ENCODE results near the gene FAM114A2. TPM values are rescaled to one million over a fixed set of nuclear protein-coding genes. Genes with fewer than 3 reads are reported as not detected.

The FAM114A2 gene
- total and polyA plus RNA-seq, 4 donors = 5.4 to 18.3 (median 11.6) TPM

- Histone ChIP-seq H3K36me3 (ENCODE audit: control insufficient read depth in 4 of 4, insufficient read depth in 3 of 4, low read depth in 1 of 4, low read length in 3 of 4) (no peaks in the 10 kb centered on the region), H3K27me3 (ENCODE audit: control insufficient read depth in 4 of 4, insufficient read depth in 4 of 4, low read length in 3 of 4) (no peaks in the 10 kb centered on the region), H3K4me3 (ENCODE audit: low read depth in 1 of 3, low read length in 3 of 3) (no peak overlapping the region), H3K4me1 (ENCODE audit: control insufficient read depth in 4 of 4, insufficient read depth in 4 of 4, low read length in 3 of 4) (peaks cover 0 to 4% (median 3%) of the 10 kb centered on the region in 4 donors), H3K9ac (ENCODE audit: low read depth in 1 of 2, low read length in 2 of 2) (no peak overlapping the region), H3K27ac (ENCODE audit: low read depth in 1 of 2, low read length in 2 of 2) (no peak overlapping the region), H3K9me3 (ENCODE audit: control insufficient read depth in 4 of 4, low read length in 3 of 4) (no peaks in the 10 kb centered on the region)
- DNase-seq (ENCODE audit: low spot score) = no peak
- TF ChIP-seq RAD21 (IDR thresholded peaks at IDR 0.05) (no peak), HNF4G (IDR thresholded peaks at IDR 0.05) (no peak), ZBTB33 (IDR thresholded peaks at IDR 0.05) (no peak), MAX (IDR thresholded peaks at IDR 0.05) (no peak), HNF4A (conservative IDR thresholded peaks at IDR 0.05) (no peak), SP1 (IDR thresholded peaks at IDR 0.05) (no peak), NR2F2 (IDR thresholded peaks at IDR 0.05) (no peak), TAF1 (conservative IDR thresholded peaks at IDR 0.05) (no peak), JUND (IDR thresholded peaks at IDR 0.05) (no peak), GABPA (IDR thresholded peaks at IDR 0.05 in 1 of 2, conservative IDR thresholded peaks at IDR 0.05 in 1 of 2) (no peak), ATF3 (IDR thresholded peaks at IDR 0.05) (no peak), REST (IDR thresholded peaks at IDR 0.05) (no peak), EGR1 (IDR thresholded peaks at IDR 0.05; ENCODE audit: low read depth in 2 of 2) (no peak), FOXA2 (IDR thresholded peaks at IDR 0.05) (no peak), YY1 (IDR thresholded peaks at IDR 0.05) (no peak), CTCF (IDR thresholded peaks at IDR 0.05; ENCODE audit: low read depth, low read length, missing input control) (no peak), FOXA1 (IDR thresholded peaks at IDR 0.05) (no peak), RXRA (IDR thresholded peaks at IDR 0.05) (no peak)
- WGBS = 94% methylated on average over 2 of the region's 2 CpGs
Measured at GRCh38 chr5:154044581-154044980, 5.9 kb upstream of the FAM114A2 start.

All from liver (tissue), 9 donors.